Neural cell (in vitro differentiated cells): ENCODE measurements around the gene CCR3.

ENCODE experiments used
- EP300 ChIP-seq: fragments of 450-650 bp; conservative IDR thresholded peaks from 2 replicates; pipeline ENCODE4 v1.6.1; 2014; ENCODE audit warnings: antibody characterized with exemption, mild to moderate bottlenecking, moderate library complexity; ENCODE audit not compliant: poor library complexity, severe bottlenecking
- EZH2 ChIP-seq: fragments of 200-600, 300-800 bp; shearing (Covaris generic), sonication (generic); IDR thresholded peaks from 2 replicates; pipeline ENCODE4 v1.6.1; 2014; ENCODE audit warnings: antibody characterized with exemption, low read length, borderline replicate concordance, mild to moderate bottlenecking; ENCODE audit not compliant: insufficient read depth, poor library complexity, severe bottlenecking
- MXI1 ChIP-seq: fragments of 450-650 bp; conservative IDR thresholded peaks from 2 replicates; pipeline ENCODE4 v1.6.1; 2014; ENCODE audit warnings: antibody characterized with exemption, mild to moderate bottlenecking; ENCODE audit not compliant: poor library complexity, severe bottlenecking
- POLR2AphosphoS5 ChIP-seq: IDR thresholded peaks from 2 replicates; pipeline ENCODE4 v1.6.1; 2012
- RAD21 ChIP-seq: fragments of 450-650 bp; conservative IDR thresholded peaks from 2 replicates; pipeline ENCODE4 v1.6.1; 2014; ENCODE audit warnings: antibody characterized with exemption, mild to moderate bottlenecking, moderate library complexity
- SMC3 ChIP-seq: fragments of 450-650 bp; conservative IDR thresholded peaks from 2 replicates; pipeline ENCODE4 v1.6.1; 2014; ENCODE audit warnings: antibody characterized with exemption, mild to moderate bottlenecking, moderate library complexity; ENCODE audit not compliant: poor library complexity
- TAF1 ChIP-seq: IDR thresholded peaks from 2 replicates; pipeline ENCODE4 v1.6.1; 2012; ENCODE audit warnings: low read depth
- TF ChIP-seq, protein P1 (sequence below): fragments of 450-650 bp; IDR thresholded peaks from 2 replicates; pipeline ENCODE4 v1.5.1; 2014; ENCODE audit warnings: antibody characterized with exemption, mild to moderate bottlenecking, moderate library complexity; ENCODE audit not compliant: poor library complexity, severe bottlenecking
- TF ChIP-seq, protein P2 (sequence below): IDR thresholded peaks from 2 replicates; pipeline ENCODE4 v1.6.1; 2012; ENCODE audit warnings: borderline replicate concordance

DNA sequence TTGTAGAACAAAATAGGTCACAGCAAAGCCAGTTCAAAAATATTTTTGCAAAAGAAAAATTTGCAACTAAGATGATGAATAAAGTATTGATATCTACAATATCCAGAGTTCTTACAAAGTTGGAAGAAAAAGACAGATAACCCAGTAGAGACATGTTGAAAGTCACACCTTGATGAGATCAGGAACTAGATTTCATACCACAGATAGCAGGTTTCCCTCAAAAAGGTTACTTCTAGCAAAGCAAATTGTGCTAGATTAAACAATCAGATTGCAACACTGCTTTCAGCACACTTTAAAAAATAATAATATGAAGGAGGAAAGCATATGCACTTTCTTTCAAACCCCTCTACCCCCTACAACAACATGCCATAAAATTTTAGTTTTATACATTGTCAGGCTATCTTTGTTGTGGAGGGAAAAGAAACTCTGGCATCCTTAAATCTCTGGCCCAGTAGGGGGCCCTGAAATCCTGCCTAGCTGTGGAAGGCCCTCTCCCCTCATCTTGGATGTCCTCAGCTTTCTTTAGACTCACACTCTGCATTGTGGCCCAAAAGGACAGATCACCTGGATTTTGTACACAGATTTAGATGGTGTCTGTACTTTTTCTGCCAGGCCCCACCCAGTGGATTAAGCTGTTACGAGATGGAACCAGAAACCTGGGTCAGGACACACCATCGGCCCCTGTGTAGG lies 50.9 kb downstream of the CCR3 start:
- TF ChIP-seq EP300 (no peak), SMC3 (no peak), POLR2AphosphoS5 (no peak), TAF1 (no peak), EZH2 (no peak), RAD21 (no peak), MXI1 (no peak)
- TF ChIP-seq, protein P1, sequence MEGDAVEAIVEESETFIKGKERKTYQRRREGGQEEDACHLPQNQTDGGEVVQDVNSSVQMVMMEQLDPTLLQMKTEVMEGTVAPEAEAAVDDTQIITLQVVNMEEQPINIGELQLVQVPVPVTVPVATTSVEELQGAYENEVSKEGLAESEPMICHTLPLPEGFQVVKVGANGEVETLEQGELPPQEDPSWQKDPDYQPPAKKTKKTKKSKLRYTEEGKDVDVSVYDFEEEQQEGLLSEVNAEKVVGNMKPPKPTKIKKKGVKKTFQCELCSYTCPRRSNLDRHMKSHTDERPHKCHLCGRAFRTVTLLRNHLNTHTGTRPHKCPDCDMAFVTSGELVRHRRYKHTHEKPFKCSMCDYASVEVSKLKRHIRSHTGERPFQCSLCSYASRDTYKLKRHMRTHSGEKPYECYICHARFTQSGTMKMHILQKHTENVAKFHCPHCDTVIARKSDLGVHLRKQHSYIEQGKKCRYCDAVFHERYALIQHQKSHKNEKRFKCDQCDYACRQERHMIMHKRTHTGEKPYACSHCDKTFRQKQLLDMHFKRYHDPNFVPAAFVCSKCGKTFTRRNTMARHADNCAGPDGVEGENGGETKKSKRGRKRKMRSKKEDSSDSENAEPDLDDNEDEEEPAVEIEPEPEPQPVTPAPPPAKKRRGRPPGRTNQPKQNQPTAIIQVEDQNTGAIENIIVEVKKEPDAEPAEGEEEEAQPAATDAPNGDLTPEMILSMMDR: no peak
- TF ChIP-seq, protein P2, sequence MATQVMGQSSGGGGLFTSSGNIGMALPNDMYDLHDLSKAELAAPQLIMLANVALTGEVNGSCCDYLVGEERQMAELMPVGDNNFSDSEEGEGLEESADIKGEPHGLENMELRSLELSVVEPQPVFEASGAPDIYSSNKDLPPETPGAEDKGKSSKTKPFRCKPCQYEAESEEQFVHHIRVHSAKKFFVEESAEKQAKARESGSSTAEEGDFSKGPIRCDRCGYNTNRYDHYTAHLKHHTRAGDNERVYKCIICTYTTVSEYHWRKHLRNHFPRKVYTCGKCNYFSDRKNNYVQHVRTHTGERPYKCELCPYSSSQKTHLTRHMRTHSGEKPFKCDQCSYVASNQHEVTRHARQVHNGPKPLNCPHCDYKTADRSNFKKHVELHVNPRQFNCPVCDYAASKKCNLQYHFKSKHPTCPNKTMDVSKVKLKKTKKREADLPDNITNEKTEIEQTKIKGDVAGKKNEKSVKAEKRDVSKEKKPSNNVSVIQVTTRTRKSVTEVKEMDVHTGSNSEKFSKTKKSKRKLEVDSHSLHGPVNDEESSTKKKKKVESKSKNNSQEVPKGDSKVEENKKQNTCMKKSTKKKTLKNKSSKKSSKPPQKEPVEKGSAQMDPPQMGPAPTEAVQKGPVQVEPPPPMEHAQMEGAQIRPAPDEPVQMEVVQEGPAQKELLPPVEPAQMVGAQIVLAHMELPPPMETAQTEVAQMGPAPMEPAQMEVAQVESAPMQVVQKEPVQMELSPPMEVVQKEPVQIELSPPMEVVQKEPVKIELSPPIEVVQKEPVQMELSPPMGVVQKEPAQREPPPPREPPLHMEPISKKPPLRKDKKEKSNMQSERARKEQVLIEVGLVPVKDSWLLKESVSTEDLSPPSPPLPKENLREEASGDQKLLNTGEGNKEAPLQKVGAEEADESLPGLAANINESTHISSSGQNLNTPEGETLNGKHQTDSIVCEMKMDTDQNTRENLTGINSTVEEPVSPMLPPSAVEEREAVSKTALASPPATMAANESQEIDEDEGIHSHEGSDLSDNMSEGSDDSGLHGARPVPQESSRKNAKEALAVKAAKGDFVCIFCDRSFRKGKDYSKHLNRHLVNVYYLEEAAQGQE: no peak
